K562 (cell line): ENCODE results near the gene HEG1. TPM values are rescaled to one million over a fixed set of nuclear protein-coding genes. Genes with fewer than 3 reads are reported as not detected.

ENCODE experiments used
- ATAC-seq: fragments of 200-7000 bp; cut with Tn5 transposase; 3 replicates; pipeline ENCODE4 v1.9.1; 2020; ENCODE audit warnings: moderate library complexity
- BruUV-seq: library from RNA; stranded (reverse); fragments of 400-500 nt; replicated peaks from 2 replicates; lab custom pipeline; 2021; lab: Mats Ljungman, UMichigan
- CTCF ChIA-PET: fragments of 300-600 bp; formaldehyde crosslinking; extraction: SDS; loops from one replicate; lab custom pipeline; 2021; ENCODE audit warnings: low intra/inter-chr PET ratio; lab: Yijun Ruan, JAX
- POLR2A ChIA-PET: fragments of 300-600, 350-650 bp; sonication (Branson Sonifier 250); formaldehyde crosslinking; extraction: SDS; loops from one replicate; lab custom pipeline; 2021; ENCODE audit warnings: antibody characterized with exemption, inconsistent platforms; lab: Yijun Ruan, JAX
- DNase-seq, 4 experiments: peaks; one replicate each; pipeline versions ENCODE4 v3.0.0 to v3.0.0-alpha.2; 2011 to 2018; ENCODE audit warnings: low spot score in 3 of 4, mixed read lengths in 3 of 4; ENCODE audit errors: extremely low read depth in 1 of 4
- FAIRE-seq: peaks from 2 replicates; lab custom pipeline; 2011; peaks lifted over from hg19 to GRCh38; lab: Jason Lieb, UNC
- H2AFZ ChIP-seq: 2 replicates; pipeline ENCODE4 v1.6.0; 2011; ENCODE audit warnings: low read depth, low read length, control low read depth, inconsistent platforms
- H3K27ac ChIP-seq: fragments of 200-600 bp; 3 replicates; pipeline ENCODE4 v1.8.0; 2011; ENCODE audit warnings: low read depth, mild to moderate bottlenecking, control low read depth, inconsistent platforms, low read length, moderate library complexity, mixed read lengths; ENCODE audit errors: extremely low read depth
- H3K27me3 ChIP-seq, 2 experiments: fragments of 300-600 bp in 1 of 2; 2 replicates in 1 of 2; 3 replicates in 1 of 2; pipeline versions ENCODE4 v1.6.0 to v1.8.0; 2011; ENCODE audit warnings: inconsistent platforms in 2 of 2, low read length in 2 of 2, mild to moderate bottlenecking in 1 of 2, mixed read lengths in 1 of 2, moderate library complexity in 1 of 2; ENCODE audit not compliant: control insufficient read depth in 2 of 2, insufficient read depth in 2 of 2
- H3K36me3 ChIP-seq: fragments of 300-600 bp; 3 replicates; pipeline ENCODE4 v1.8.0; 2011; ENCODE audit warnings: mild to moderate bottlenecking, low read length, inconsistent platforms; ENCODE audit not compliant: control insufficient read depth, insufficient read depth
- H3K4me1 ChIP-seq, 2 experiments: fragments of 200-600 bp in 1 of 2; replicated peaks in 1 of 2; 2 replicates in 1 of 2; 3 replicates in 1 of 2; pipeline versions ENCODE4 v1.5.1 to v1.8.0; 2011; ENCODE audit warnings: inconsistent platforms in 2 of 2, low read length in 2 of 2, mild to moderate bottlenecking in 1 of 2, mixed read lengths in 1 of 2, moderate library complexity in 1 of 2; ENCODE audit not compliant: control insufficient read depth in 2 of 2, insufficient read depth in 2 of 2
- H3K4me2 ChIP-seq: 2 replicates; pipeline ENCODE4 v1.6.1; 2011; ENCODE audit warnings: low read length, control low read depth, inconsistent platforms, mixed read lengths; ENCODE audit not compliant: insufficient read depth
- H3K4me3 ChIP-seq: fragments of 200-600 bp; sonication (generic), shearing (Covaris generic); 2 replicates; pipeline ENCODE4 v1.5.1; 2016; ENCODE audit warnings: control low read depth, inconsistent platforms
- H3K79me2 ChIP-seq: fragments of 200-600 bp; 3 replicates; pipeline ENCODE4 v1.8.0; 2011; ENCODE audit warnings: low read length, inconsistent platforms; ENCODE audit not compliant: control insufficient read depth, insufficient read depth
- H3K9ac ChIP-seq, 2 experiments: 2 replicates each; pipeline versions ENCODE4 v1.6.0 to v1.6.1; 2011; ENCODE audit warnings: low read depth in 2 of 2, low read length in 2 of 2, control low read depth in 1 of 2, inconsistent platforms in 1 of 2, mild to moderate bottlenecking in 1 of 2, mixed read lengths in 1 of 2; ENCODE audit not compliant: insufficient read depth in 1 of 2
- H3K9me1 ChIP-seq: one replicate; pipeline ENCODE4 v1.6.0; 2011; ENCODE audit warnings: inconsistent platforms, mild to moderate bottlenecking, low read length, moderate library complexity; ENCODE audit not compliant: control insufficient read depth, insufficient read depth
- H3K9me3 ChIP-seq: replicated peaks from 2 replicates; pipeline ENCODE4 v1.5.1; 2011; ENCODE audit warnings: low read depth, low read length, inconsistent platforms; ENCODE audit not compliant: control insufficient read depth, insufficient read depth
- H4K20me1 ChIP-seq: replicated peaks from 2 replicates; pipeline ENCODE4 v1.6.1; 2011; ENCODE audit warnings: low read length, inconsistent platforms, mixed read lengths; ENCODE audit not compliant: control insufficient read depth, insufficient read depth
- GATAD2B ChIP-seq: fragments of 450-650 bp; IDR thresholded peaks from 2 replicates; pipeline ENCODE4 v1.6.1; 2017; ENCODE audit warnings: mild to moderate bottlenecking, borderline replicate concordance
- KDM2B ChIP-seq: fragments of 250-450 bp; sonication (Bioruptor Pico); IDR thresholded peaks from 2 replicates; pipeline ENCODE4 v1.8.0; 2021; ENCODE audit warnings: mild to moderate bottlenecking, moderate library complexity
- PHB ChIP-seq: fragments of 250-450 bp; sonication (Bioruptor Pico); IDR thresholded peaks from 2 replicates; pipeline ENCODE4 v1.5.0; 2021
- POU5F1 ChIP-seq: fragments of 150-350 bp; IDR thresholded peaks from 2 replicates; pipeline ENCODE4 v1.6.1; 2014; ENCODE audit warnings: borderline replicate concordance, low read length, low read depth, mild to moderate bottlenecking; ENCODE audit not compliant: partially characterized antibody
- RFX1 ChIP-seq: fragments of 450-650 bp; IDR thresholded peaks from 2 replicates; pipeline ENCODE4 v1.6.1; 2016; ENCODE audit warnings: mild to moderate bottlenecking, moderate library complexity
- SPI1 ChIP-seq: IDR thresholded peaks from 2 replicates; pipeline ENCODE4 v1.6.1; 2011; ENCODE audit warnings: low read depth, low read length, control low read depth, borderline replicate concordance
- TCF7L2 ChIP-seq: fragments of 150-350 bp; IDR thresholded peaks from 2 replicates; pipeline ENCODE4 v1.6.1; 2016; ENCODE audit warnings: low read depth, mild to moderate bottlenecking, low read length, moderate library complexity
- ZNF140 ChIP-seq: fragments of 250-450 bp; sonication (Bioruptor Pico); IDR thresholded peaks from 2 replicates; pipeline ENCODE4 v1.8.0; 2021; ENCODE audit warnings: moderate library complexity, mild to moderate bottlenecking, inconsistent platforms
- ZNF212 ChIP-seq: fragments of 450-650 bp; formaldehyde crosslinking; IDR thresholded peaks from 2 replicates; pipeline ENCODE4 v1.4.0; 2020; ENCODE audit warnings: mild to moderate bottlenecking
- ZNF324 ChIP-seq: fragments of 250-450 bp; sonication (Bioruptor Pico); IDR thresholded peaks from 2 replicates; pipeline ENCODE4 v1.4.0; 2020; ENCODE audit warnings: mild to moderate bottlenecking
- WGBS: fragments of 100-300 bp; shearing (Covaris generic); methylation state at CpG from one replicate; pipeline ENCODE4 v1.1.6; 2016; ENCODE audit warnings: low coverage, mixed read lengths; ENCODE audit not compliant: insufficient coverage; ENCODE audit errors: missing lambda C conversion rate; 5-methylcytosine and 5-hydroxymethylcytosine counted together
- in situ Hi-C: fragments of 300-500 bp; cut with MboI; formaldehyde crosslinking; loops from 4 replicates; pipeline ENCODE4 v1.15.0; 2018; ENCODE audit warnings: inconsistent platforms, mixed read lengths
- intact Hi-C: fragments of 100-400 bp; cut with micrococcal nuclease; formaldehyde crosslinking; loops from 2 replicates; pipeline ENCODE4 v1.14.2; 2022
- polyA plus RNA-seq, 8 experiments: library from polyadenylated mRNA; depleted of rRNA in 4 of 8; stranded (reverse) in 5 of 8; unstranded in 3 of 8; fragments of >200 nt; fragmentation: Nextera tagmentation in 2 of 8; fragmentation: Illumina TruSeq in 1 of 8; extraction: Ambion mirVana in 2 of 8; extraction: Trizol in 1 of 8; gene quantifications; 2 replicates each; pipeline versions ENCODE4 v1.2.1 to v1.2.3, GENCODE V29; 2011 to 2014; ENCODE audit warnings: inconsistent platforms in 1 of 8, missing spikeins in 1 of 8
- total RNA-seq, 7 experiments: library from RNA; depleted of rRNA in 6 of 7; stranded (reverse); fragments of >200 nt in 6 of 7; fragmentation: Illumina TruSeq in 2 of 7; extraction: Trizol in 2 of 7; gene quantifications; 2 replicates each; pipeline versions ENCODE4 v1.2.1 to v1.2.3, GENCODE V29; 2011 to 2021; ENCODE audit warnings: low replicate concordance in 1 of 7
- TF ChIP-seq, protein P1 (sequence below): fragments of 200-800 bp; sonication (Bioruptor generic); IDR thresholded peaks from 2 replicates; pipeline ENCODE4 v1.6.1; 2017; ENCODE audit warnings: missing genetic modification characterization, missing compliant biosample characterization

HEG1 gene
- total and polyA plus RNA-seq, 9 of the 15 experiments (the other 6 are each of a cell fraction or from before 2014, with no cell fraction given): 0.24 TPM; not detected in 8

DNA sequence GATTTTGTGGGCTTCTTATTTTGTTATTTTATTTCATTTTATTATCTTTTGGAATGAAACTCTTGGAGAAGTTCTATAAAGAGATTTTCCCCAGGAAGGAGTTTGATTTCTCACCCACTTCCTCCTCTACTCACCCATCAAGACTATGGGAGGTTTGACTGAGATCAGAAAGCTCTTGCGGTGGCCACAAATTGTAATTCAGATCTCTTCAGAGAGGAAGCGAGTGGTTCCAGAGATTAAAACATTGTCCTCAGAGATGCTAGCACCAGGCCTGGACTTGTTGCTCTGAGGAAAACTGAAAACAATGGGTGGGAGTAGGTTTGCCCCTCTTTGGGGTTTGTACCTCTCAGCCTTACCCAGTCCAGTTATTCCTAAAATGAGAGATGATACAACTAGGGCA is 113.2 kb downstream of the HEG1 start (continued):
- TF ChIP-seq ZNF140 (CRISPR knock-in tag) (no peak), POU5F1 (no peak), GATAD2B (no peak), RFX1 (no peak), KDM2B (CRISPR knock-in tag) (no peak)

- Histone ChIP-seq H3K4me3 (no peak overlapping the region), H2AFZ (no peak overlapping the region), H3K4me1 (no peaks in the 10 kb centered on the region; a peak in 1 of 5 replicates), H3K27ac (no peak overlapping the region), H3K9me3 (no peaks in the 10 kb centered on the region), H3K9ac (no peak overlapping the region), H3K27me3 (peaks cover 0 to 14% of the 10 kb centered on the region in 2 experiments; a peak in 2 of 5 replicates), H4K20me1 (no peaks in the 10 kb centered on the region), H3K4me2 (no peak overlapping the region), H3K9me1 (no peaks in the 10 kb centered on the region), H3K79me2 (no peaks in the 10 kb centered on the region), H3K36me3 (no peaks in the 10 kb centered on the region)
- in situ Hi-C loops: no loop called here
- TF ChIP-seq ZNF212 (CRISPR knock-in tag): no peak
- TF ChIP-seq TCF7L2: no peak
- TF ChIP-seq SPI1: 0 out of 2 replicates have a peak, but pooled peaks have one; percentile 24
- no peak for TF ChIP-seq ZNF324 (CRISPR knock-in tag)
- TF ChIP-seq, protein P1, sequence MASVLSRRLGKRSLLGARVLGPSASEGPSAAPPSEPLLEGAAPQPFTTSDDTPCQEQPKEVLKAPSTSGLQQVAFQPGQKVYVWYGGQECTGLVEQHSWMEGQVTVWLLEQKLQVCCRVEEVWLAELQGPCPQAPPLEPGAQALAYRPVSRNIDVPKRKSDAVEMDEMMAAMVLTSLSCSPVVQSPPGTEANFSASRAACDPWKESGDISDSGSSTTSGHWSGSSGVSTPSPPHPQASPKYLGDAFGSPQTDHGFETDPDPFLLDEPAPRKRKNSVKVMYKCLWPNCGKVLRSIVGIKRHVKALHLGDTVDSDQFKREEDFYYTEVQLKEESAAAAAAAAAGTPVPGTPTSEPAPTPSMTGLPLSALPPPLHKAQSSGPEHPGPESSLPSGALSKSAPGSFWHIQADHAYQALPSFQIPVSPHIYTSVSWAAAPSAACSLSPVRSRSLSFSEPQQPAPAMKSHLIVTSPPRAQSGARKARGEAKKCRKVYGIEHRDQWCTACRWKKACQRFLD: no peak
- TF ChIP-seq PHB: no peak
- no TSS peak for BruUV-seq
- CTCF ChIA-PET: no interaction called here
- POLR2A ChIA-PET: no interaction called here
- DNase-seq: no peak
- no peak for FAIRE-seq
- no peak for ATAC-seq
- intact Hi-C loops: no loop called here
- WGBS: 2% methylated on average over 11 of the region's 12 CpGs
Measured at GRCh38 chr3:124941771-124942170, 114.0 kb downstream of the HEG1 start.
